Measurements from ENCODE around the gene GSTT2. TPM values are rescaled to one million over a fixed set of nuclear protein-coding genes. Genes with fewer than 3 reads are reported as not detected.

Gene GSTT2
- total RNA-seq, 1 donor from 2014 or later: 0.60 TPM

GRCh38 chr22:24003887-24004286 lies 24.0 kb downstream of the GSTT2 start:
- no peaks in the 10 kb centered on the region for H3K9me3 Mint-ChIP-seq (ENCODE audit: low read depth)
- no peak overlapping the region for H3K4me3 Mint-ChIP-seq (ENCODE audit: low read depth)
- peaks cover 8% of the 10 kb centered on the region for H3K4me1 Mint-ChIP-seq (ENCODE audit: low read depth)
- H3K36me3 Mint-ChIP-seq (ENCODE audit: insufficient read depth): no peaks in the 10 kb centered on the region
- H3K27me3 Mint-ChIP-seq: peaks cover 3% of the 10 kb centered on the region
- no peak for TF ChIP-seq CTCF (IDR thresholded peaks at IDR 0.05; ENCODE audit: unreplicated experiment)
- no peak for DNase-seq (ENCODE audit: low spot score, unreplicated experiment)
- H3K27ac Mint-ChIP-seq: no peak overlapping the region

GRCh38 chr22:24005201-24005600 lies 25.3 kb downstream of the GSTT2 start, which contains the start of gene GSTT4:
TSS of gene GSTT4 (minus strand) at chr22:24005453. CDS start at chr22:24005356, 97 bp downstream.
- DNase-seq (ENCODE audit: low spot score, unreplicated experiment): no peak

DNA sequence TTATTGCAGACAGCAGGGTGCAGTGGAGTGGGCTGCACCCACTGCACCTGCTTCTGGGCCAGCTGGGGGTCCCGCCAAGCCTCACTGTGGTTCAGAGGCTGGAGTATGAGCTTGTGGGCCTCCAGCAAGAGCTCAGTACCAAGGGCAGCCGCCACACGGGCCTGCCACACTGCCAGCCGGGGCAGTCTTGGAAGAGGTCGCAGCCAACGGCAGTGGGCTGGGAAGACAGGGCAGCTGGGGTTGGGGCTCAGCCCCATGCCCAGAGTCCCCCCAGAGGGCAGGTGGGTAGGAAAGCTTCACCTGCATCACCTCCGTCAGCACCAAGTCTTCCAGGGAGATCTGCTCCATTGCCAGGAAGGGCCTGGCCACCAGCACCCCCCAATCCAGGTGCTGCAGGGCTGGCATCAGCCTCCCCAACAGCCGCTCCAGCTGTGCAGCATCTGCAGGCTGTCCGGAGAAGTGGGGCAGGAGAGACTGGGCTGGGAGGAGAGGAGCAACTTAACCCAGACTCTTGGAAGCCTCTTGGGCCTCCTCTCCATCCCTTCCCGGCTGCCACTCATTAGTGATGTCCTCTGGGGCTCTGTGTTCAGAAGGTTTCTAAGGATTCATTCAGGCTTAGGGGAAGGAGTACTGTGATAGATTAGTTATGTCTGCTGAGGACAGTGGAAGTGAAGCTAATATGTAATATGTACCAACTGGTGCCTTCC lies 26.4 kb downstream of the GSTT2 start:
- no peaks in the 10 kb centered on the region for H3K36me3 Mint-ChIP-seq (ENCODE audit: insufficient read depth)
- H3K27me3 Mint-ChIP-seq: peaks cover 3% of the 10 kb centered on the region
- peaks cover 4% of the 10 kb centered on the region for H3K9me3 Mint-ChIP-seq (ENCODE audit: low read depth)
- no peak overlapping the region for H3K27ac Mint-ChIP-seq
- H3K4me3 Mint-ChIP-seq (ENCODE audit: low read depth): no peak overlapping the region
- TF ChIP-seq CTCF (IDR thresholded peaks at IDR 0.05; ENCODE audit: unreplicated experiment): no peak
- peaks cover 18% of the 10 kb centered on the region for H3K4me1 Mint-ChIP-seq (ENCODE audit: low read depth)
- DNase-seq (ENCODE audit: low spot score, unreplicated experiment): no peak

More at GRCh38 chr22:24005201-24005600, 25.3 kb downstream of the GSTT2 start, which contains the start of gene GSTT4:
- TF ChIP-seq CTCF (IDR thresholded peaks at IDR 0.05; ENCODE audit: unreplicated experiment): no peak
- no peak within 1 kb of the TSS for H3K4me3 Mint-ChIP-seq (ENCODE audit: low read depth)
- H3K9me3 Mint-ChIP-seq (ENCODE audit: low read depth): peaks cover 4% of the 10 kb centered on the region
- H3K4me1 Mint-ChIP-seq (ENCODE audit: low read depth): peaks cover 15% of the 10 kb centered on the region
- H3K27me3 Mint-ChIP-seq: peaks cover 3% of the 10 kb centered on the region
- H3K36me3 Mint-ChIP-seq (ENCODE audit: insufficient read depth): no peaks in the 10 kb centered on the region
- H3K27ac Mint-ChIP-seq: peak within 1 kb of the TSS; percentile 65

DNA sequence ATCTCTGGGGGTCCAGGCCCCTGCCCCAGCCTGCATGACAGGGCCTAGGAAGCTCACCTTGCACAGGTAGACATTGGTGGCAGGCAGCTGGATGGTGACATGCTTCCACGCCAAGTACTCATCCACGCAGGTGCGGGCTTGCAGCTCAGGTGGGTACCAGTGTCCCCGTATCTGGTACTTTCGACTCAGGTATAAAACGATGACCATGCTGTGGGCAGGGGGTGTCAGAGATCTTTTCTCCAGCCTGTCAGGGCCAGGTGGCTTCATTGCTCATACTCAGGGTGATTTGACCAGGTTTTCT lies 26.9 kb downstream of the GSTT2 start:
- Mint-ChIP-seq H3K4me3 (ENCODE audit: low read depth) (no peak overlapping the region), H3K27ac (no peak overlapping the region), H3K36me3 (ENCODE audit: insufficient read depth) (no peaks in the 10 kb centered on the region), H3K4me1 (ENCODE audit: low read depth) (peaks cover 18% of the 10 kb centered on the region), H3K27me3 (peaks cover 3% of the 10 kb centered on the region), H3K9me3 (ENCODE audit: low read depth) (peaks cover 4% of the 10 kb centered on the region)
- no peak for TF ChIP-seq CTCF (IDR thresholded peaks at IDR 0.05; ENCODE audit: unreplicated experiment)
- no peak for DNase-seq (ENCODE audit: low spot score, unreplicated experiment)

DNA sequence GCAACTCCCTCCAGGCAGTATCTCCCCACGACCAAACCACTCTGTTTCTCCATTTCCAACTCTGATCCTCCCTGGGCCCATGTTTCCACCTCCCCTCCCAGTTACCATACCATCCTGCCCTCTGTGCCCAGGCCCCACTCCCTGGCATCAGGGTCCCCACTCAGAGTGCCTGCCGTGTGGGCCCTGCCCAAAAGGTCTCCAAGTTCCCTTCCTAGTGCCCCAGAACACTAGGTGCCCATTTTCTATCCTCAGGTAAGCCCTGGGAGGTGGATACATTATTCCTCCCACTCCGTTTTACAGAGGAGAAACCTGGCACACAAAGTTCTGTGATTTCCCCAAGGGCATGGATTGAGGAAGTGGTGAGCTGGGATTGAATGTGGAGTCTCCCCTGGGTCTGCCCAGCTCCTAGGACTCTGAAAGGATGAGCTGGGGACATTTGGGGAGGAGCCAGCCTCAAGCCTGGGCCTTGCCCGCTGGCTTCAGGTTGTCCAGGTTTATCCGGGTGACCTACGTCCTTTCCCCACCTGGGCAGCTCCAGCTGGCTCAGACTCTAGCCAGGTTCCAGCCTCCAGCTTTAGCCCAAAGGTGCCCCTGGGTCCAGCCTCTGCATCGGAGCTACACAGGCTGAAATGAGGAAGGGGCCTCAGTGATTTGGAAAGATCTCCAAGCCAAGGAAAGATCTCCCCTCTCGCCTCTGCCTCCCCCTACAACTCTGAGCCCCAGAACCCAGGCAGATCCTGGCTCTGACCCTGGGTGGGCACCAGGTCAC lies 27.5 kb downstream of the GSTT2 start:
- no peak for TF ChIP-seq CTCF (IDR thresholded peaks at IDR 0.05; ENCODE audit: unreplicated experiment)
- H3K9me3 Mint-ChIP-seq (ENCODE audit: low read depth): peaks cover 4% of the 10 kb centered on the region
- DNase-seq (ENCODE audit: low spot score, unreplicated experiment): no peak
- no peaks in the 10 kb centered on the region for H3K36me3 Mint-ChIP-seq (ENCODE audit: insufficient read depth)
- H3K4me1 Mint-ChIP-seq (ENCODE audit: low read depth): peaks cover 17% of the 10 kb centered on the region
- H3K27ac Mint-ChIP-seq: no peak overlapping the region
- peaks cover 3% of the 10 kb centered on the region for H3K27me3 Mint-ChIP-seq
- H3K4me3 Mint-ChIP-seq (ENCODE audit: low read depth): no peak overlapping the region
